ENCODE measurements around the gene RPS13.
"Not testable (repeated sequence)": the region's sequence is repeated elsewhere in the genome, so short reads cannot be mapped to it uniquely, and the experiment has no call there.

RPS13 gene

DNA sequence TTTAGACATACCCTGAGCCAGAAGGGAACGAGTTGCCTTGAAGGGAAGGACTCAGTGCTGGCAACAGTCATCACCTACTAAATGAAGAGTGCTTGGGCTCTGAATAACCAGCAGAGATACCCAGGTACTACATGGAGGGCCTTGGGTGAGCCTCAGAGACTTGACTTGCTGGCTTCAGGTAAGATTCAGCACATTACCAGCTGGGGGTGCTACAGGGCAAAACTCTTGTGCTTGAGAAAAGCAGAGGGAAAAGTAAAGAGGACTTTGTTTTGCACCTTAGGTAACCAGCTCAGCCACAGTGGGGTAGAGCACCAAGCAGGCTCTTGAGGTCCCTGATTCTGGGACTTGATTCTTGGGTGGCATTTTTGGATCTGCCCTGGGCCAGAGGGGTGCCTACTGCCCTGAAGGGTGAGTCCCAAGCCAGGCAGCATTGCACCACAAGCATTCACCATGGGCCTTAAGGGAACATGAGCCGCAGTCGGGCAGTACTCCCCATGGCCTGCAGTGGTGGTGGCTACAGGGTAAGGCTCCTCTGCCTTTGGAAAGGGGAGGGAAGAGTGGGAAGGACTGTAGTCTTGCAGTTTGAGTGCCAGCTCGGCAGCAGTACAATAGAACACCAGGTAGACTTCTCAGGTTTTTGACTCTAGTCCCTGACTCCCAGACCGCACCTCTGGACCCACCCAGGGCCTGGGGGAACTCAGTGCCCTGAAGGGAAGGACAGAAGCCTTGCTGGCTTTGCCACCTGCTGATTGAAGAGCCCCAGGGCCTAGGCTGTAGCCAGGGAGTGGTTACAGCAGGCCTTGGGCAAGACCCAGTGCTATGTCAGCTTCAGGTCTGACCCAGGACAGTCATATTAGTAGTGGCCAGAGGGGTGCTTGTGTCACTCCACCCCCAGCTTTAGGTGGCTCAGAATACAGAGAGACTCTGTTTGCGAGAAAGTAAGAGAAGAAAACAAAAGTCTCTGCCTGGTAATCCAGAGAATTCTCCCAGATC, 40.5 kb downstream of the RPS13 start:
- DNase-seq (ENCODE audit: low read depth in 2 of 2, low spot score in 1 of 2): no peak

DNA sequence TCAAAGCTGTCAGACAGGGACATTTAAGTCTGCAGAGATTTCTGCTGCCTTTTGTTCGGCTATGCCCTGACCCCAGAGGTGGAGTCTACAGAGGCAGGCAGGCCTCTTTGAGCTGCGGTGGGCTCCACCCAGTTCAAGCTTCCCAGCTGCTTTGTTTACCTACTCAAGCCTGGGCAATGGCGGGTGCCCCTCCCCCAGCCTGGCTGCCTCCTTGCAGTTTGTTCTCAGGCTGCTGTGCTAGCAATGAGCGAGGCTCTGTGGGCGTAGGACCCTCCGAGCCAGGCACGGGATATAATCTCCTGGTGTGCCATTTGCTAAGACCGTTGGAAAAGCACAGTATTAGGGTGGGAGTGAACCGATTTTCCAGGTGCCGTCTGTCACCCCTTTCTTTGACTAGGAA, 43.4 kb downstream of the RPS13 start:
- DNase-seq (ENCODE audit: low read depth in 2 of 2, low spot score in 1 of 2): not testable (repeated sequence)

DNA sequence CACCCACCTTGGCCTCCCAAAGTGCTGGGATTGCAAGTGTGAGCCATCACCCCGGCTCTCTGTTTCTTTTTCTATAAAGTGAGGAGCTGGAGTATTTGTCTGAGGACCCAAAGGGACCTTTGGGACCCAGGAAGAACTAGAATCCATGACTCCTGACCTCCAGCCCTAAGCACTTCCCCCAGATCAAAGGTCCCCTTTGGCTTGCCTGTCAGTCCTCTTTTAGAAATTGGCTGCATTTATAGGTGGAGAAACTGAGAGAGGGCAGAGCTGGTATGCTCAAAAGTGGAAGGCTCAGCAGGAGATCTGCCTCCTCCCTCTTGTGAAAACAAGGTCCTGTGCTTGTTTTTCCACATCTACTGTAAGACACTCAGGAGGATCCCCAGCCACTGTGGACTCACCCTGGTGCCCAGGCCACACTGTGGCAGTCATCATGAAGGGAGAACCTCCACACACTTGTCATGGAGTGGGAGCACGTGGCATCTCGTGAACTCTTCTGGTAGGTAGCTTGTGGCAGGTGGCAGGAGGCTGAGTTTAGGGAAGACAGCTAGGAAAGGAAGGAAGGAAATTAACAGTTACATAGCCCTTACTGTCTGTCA, 50.9 kb downstream of the RPS13 start:
- no peak for DNase-seq (ENCODE audit: low read depth in 2 of 2, low spot score in 1 of 2)

DNA sequence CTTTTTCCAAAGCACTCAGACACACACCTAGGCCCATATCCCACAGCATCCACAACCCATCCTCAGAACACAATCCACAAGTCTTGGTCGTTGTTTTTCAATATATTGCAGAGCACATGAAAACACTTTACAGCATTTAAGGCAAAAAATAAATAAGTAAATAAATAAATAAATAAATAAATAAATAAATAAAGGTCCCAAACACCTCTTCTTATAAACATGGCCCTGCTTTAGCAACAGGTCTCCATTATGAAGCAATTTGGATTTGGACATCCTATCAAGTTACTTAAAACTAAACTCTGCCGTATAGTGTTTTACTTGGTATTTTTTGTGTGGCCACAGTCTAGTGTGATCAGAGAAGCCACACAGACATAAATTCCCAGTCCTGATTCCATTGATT, 52.5 kb downstream of the RPS13 start:
- no peak for DNase-seq (ENCODE audit: low read depth in 2 of 2, low spot score in 1 of 2)

Data from stimulated activated CD8-positive, alpha-beta memory T cell treated with anti-CD3 and anti-CD28 coated beads, Interleukin-4, amount 100 ng/mL, for 1 hour (primary cell).